HG03575 (cell line): Measurements from ENCODE around the gene PPIE.
"Not testable (repeated sequence)": the region's sequence is repeated elsewhere in the genome, so short reads cannot be mapped to it uniquely, and the experiment has no call there.

Experiments used
- ATAC-seq: cut with Tn5 transposase; IDR thresholded peaks from one replicate; pipeline ENCODE4 v1.9.1; 2021; ENCODE audit not compliant: unreplicated experiment, insufficient number of reproducible peaks, low FRiP score; ENCODE audit errors: extremely low read depth

Gene PPIE

GRCh38 chr1:39771022-39771532 lies 32.4 kb downstream of the PPIE start, which contains the start of gene OXCT2:
TSS of gene OXCT2 (minus strand) at chr1:39771348. CDS start at chr1:39771255, 93 bp downstream.
- ATAC-seq, result not testable (repeated sequence)

- not testable (repeated sequence) for ATAC-seq
Measured at GRCh38 chr1:39773369-39773979, 34.8 kb downstream of the PPIE start.

GRCh38 chr1:39775141-39775540 lies 36.5 kb downstream of the PPIE start:
- not testable (repeated sequence) for ATAC-seq

- ATAC-seq, result not testable (repeated sequence)
Measured at GRCh38 chr1:39775676-39776399, 37.2 kb downstream of the PPIE start.

GRCh38 chr1:39776400-39776713 lies 37.7 kb downstream of the PPIE start:
- no peak for ATAC-seq

GRCh38 chr1:39776886-39777285 lies 38.2 kb downstream of the PPIE start:
- no peak for ATAC-seq

- ATAC-seq, result no peak
Measured at GRCh38 chr1:39777306-39777705, 38.6 kb downstream of the PPIE start.

GRCh38 chr1:39777896-39778295 lies 39.2 kb downstream of the PPIE start:
- ATAC-seq, result not testable (repeated sequence)

GRCh38 chr1:39778463-39779099 lies 39.9 kb downstream of the PPIE start:
- ATAC-seq, result not testable (repeated sequence)

GRCh38 chr1:39779137-39779536 lies 40.5 kb downstream of the PPIE start:
- no peak for ATAC-seq

GRCh38 chr1:39779821-39780220 lies 41.1 kb downstream of the PPIE start:
- no peak for ATAC-seq

GRCh38 chr1:39781349-39781715 lies 42.6 kb downstream of the PPIE start:
- ATAC-seq, result no peak

- no peak for ATAC-seq
Measured at GRCh38 chr1:39782103-39782502, 43.4 kb downstream of the PPIE start.

- ATAC-seq, result not testable (repeated sequence)
Measured at GRCh38 chr1:39782685-39783084, 44.0 kb downstream of the PPIE start.

- ATAC-seq, result not testable (repeated sequence)
Measured at GRCh38 chr1:39786303-39787107, 47.8 kb downstream of the PPIE start.

- ATAC-seq, result not testable (repeated sequence)
Measured at GRCh38 chr1:39787108-39787375, 48.4 kb downstream of the PPIE start.

- ATAC-seq, result no peak
Measured at GRCh38 chr1:39787468-39787867, 48.8 kb downstream of the PPIE start.

GRCh38 chr1:39787964-39788363 lies 49.3 kb downstream of the PPIE start:
- ATAC-seq, result not testable (repeated sequence)

GRCh38 chr1:39788426-39788757 lies 49.7 kb downstream of the PPIE start:
- no peak for ATAC-seq
